ENCODE measurements around the gene CEMIP2. TPM values are rescaled to one million over a fixed set of nuclear protein-coding genes. Genes with fewer than 3 reads are reported as not detected.
A peak's percentile ranks its signal among the peaks of the same experiment; 100 is the strongest.

CEMIP2 gene
- total and polyA plus RNA-seq, 2 of the 13 experiments (the other 11 are each of a cell fraction or from before 2014, with no cell fraction given) = 94.3 to 128 TPM

- TF ChIP-seq ZBTB37 (CRISPR knock-in tag; IDR thresholded peaks at IDR 0.05) = no peak
- no peak for TF ChIP-seq ZFP37 (CRISPR knock-in tag; IDR thresholded peaks at IDR 0.05; ENCODE audit: borderline replicate concordance)
- no peak for TF ChIP-seq MTF1 (CRISPR knock-in tag; IDR thresholded peaks at IDR 0.05)
- TF ChIP-seq ZNF770 (CRISPR knock-in tag; IDR thresholded peaks at IDR 0.05) = no peak
- no peak for TF ChIP-seq ETV6 (CRISPR knock-in tag; conservative IDR thresholded peaks at IDR 0.05)
- TF ChIP-seq ZNF614 (CRISPR knock-in tag; IDR thresholded peaks at IDR 0.05; ENCODE audit: borderline replicate concordance) = no peak
- no peak for TF ChIP-seq ZNF17 (CRISPR knock-in tag; IDR thresholded peaks at IDR 0.05)
- no peak for TF ChIP-seq ZNF24 (IDR thresholded peaks at IDR 0.05)
- TF ChIP-seq CHCHD3 (CRISPR knock-in tag; IDR thresholded peaks at IDR 0.05) = no peak
These were observed 126.3 kb downstream of the CEMIP2 start (continued) for GRCh38 chr9:71642056-71642455.

GRCh38 chr9:71638627-71639026, 129.7 kb downstream of the CEMIP2 start:
- Histone ChIP-seq H3K4me1 (ENCODE audit: insufficient read depth, low read length) (peaks cover 43% of the 10 kb centered on the region), H3K79me2 (ENCODE audit: insufficient read depth, low read length) (no peaks in the 10 kb centered on the region), H3K27me3 (ENCODE audit: control insufficient read depth in 1 of 2, insufficient read depth in 2 of 2, low read length in 2 of 2) (no peaks in the 10 kb centered on the region), H3K9me3 (ENCODE audit: low read length) (no peaks in the 10 kb centered on the region), H3K4me2 (ENCODE audit: low read depth, low read length) (peak overlapping the region; percentile 32), H3K9ac (ENCODE audit: insufficient read depth, low read depth, low read length) (no peak overlapping the region), H4K20me1 (ENCODE audit: insufficient read depth, low read length) (no peaks in the 10 kb centered on the region), H3K4me3 (replicated peaks in 1 of 3; ENCODE audit: insufficient read depth in 1 of 3, low read depth in 2 of 3, low read length in 3 of 3) (0 out of 6 replicates have a peak overlapping the region, but pooled peaks of 1 of the 3 experiments have one; percentile 5), H3K36me3 (replicated peaks in 1 of 2; ENCODE audit: control insufficient read depth in 1 of 2, insufficient read depth in 2 of 2, low read length in 2 of 2) (no peaks in the 10 kb centered on the region), H2AFZ (ENCODE audit: low read length) (peak overlapping the region; percentile 64), H3K27ac (ENCODE audit: extremely low read length, insufficient read depth, low read length) (no peak overlapping the region)
- intact Hi-C loops (cut with micrococcal nuclease; ENCODE audit: unreplicated experiment) = no loop called here
- WGBS (ENCODE audit: low lambda C conversion rate) = 67% methylated on average over 7 of the region's 7 CpGs
- ChIA-PET POLR2A (no interaction called here), CTCF (ENCODE audit: low intra/inter-chr PET ratio, low total read pairs) (no interaction called here)
- FAIRE-seq (no peak), ATAC-seq (no peak), DNase-seq (ENCODE audit: low spot score) (no peak)
- in situ Hi-C loops (cut with HindIII; ENCODE audit: extremely low pct_ligation_motif_present, low pct_unique_long_range_greater_than_20kb) = no loop called here
- TF ChIP-seq TARDBP (CRISPR knock-in tag; IDR thresholded peaks at IDR 0.05) = no peak
- TF ChIP-seq ZNF746 (CRISPR knock-in tag; IDR thresholded peaks at IDR 0.05) = no peak
- TF ChIP-seq ZNF570 (CRISPR knock-in tag; IDR thresholded peaks at IDR 0.05; ENCODE audit: borderline replicate concordance) = no peak
- TF ChIP-seq UBTF (CRISPR knock-in tag; IDR thresholded peaks at IDR 0.05) = no peak
- no peak for TF ChIP-seq NFKBIZ (CRISPR knock-in tag; IDR thresholded peaks at IDR 0.05)
- no peak for TF ChIP-seq PREB (CRISPR knock-in tag; IDR thresholded peaks at IDR 0.05)
- no TSS peak for BruUV-seq (replicated peaks)
